Gastrocnemius medialis (tissue), 4 donors: ENCODE data around the gene MYO1E. TPM values are rescaled to one million over a fixed set of nuclear protein-coding genes. Genes with fewer than 3 reads are reported as not detected.

Experiments used
- ATAC-seq, 2 donors: fragments of 150-250 bp; one replicate each; pipeline ENCODE4 v1.9.1; 2016
- DNase-seq, 2 donors: peaks; one replicate each; pipeline ENCODE4 v3.0.0-alpha.2; 2019
- H3K27ac ChIP-seq, 4 donors: fragments of 200-600 bp; sonication (generic); 1 replicate in 1 of 4; 2 replicates in 3 of 4; pipeline ENCODE4 v1.5.1; 2016 to 2018; ENCODE audit warnings: mild to moderate bottlenecking in 2 of 4, moderate library complexity in 1 of 4
- H3K27me3 ChIP-seq, 3 donors: fragments of 200-600 bp; sonication (generic) in 2 of 3; 1 replicate in 1 of 3; 2 replicates in 2 of 3; pipeline versions ENCODE4 v1.5.1 to v1.6.0; 2016 to 2019; ENCODE audit warnings: mild to moderate bottlenecking in 1 of 3, moderate library complexity in 1 of 3
- H3K36me3 ChIP-seq, 2 donors: fragments of 200-600 bp; sonication (generic) in 1 of 2; one replicate each; pipeline ENCODE4 v1.5.1; 2017 to 2018
- H3K4me1 ChIP-seq, 2 donors: fragments of 200-600 bp; sonication (generic) in 1 of 2; one replicate each; pipeline ENCODE4 v1.5.1; 2016 to 2017; ENCODE audit warnings: mild to moderate bottlenecking in 2 of 2
- H3K4me3 ChIP-seq, 4 donors: fragments of 200-600 bp; sonication (generic) in 3 of 4; 1 replicate in 1 of 4; 2 replicates in 3 of 4; pipeline ENCODE4 v1.5.1; 2016 to 2019; ENCODE audit warnings: mild to moderate bottlenecking in 2 of 4
- H3K9me3 ChIP-seq, 3 donors: fragments of 200-600 bp; sonication (generic) in 2 of 3; 1 replicate in 1 of 3; 2 replicates in 2 of 3; pipeline ENCODE4 v1.5.1; 2016 to 2019
- CTCF ChIP-seq, 5 experiments: fragments of 450-650 bp in 3 of 5; fragments of 200-600 bp in 2 of 5; sonication (generic) in 2 of 5; IDR thresholded peaks in 4 of 5; conservative IDR thresholded peaks in 1 of 5; 1 replicate in 4 of 5; 2 replicates in 1 of 5; pipeline ENCODE4 v1.5.1; 2016 to 2019; ENCODE audit warnings: antibody characterized with exemption in 5 of 5, mild to moderate bottlenecking in 3 of 5, moderate library complexity in 3 of 5
- POLR2A ChIP-seq, 2 donors: fragments of 450-650 bp; IDR thresholded peaks; one replicate each; pipeline ENCODE4 v1.6.1; 2017; ENCODE audit warnings: antibody characterized with exemption in 2 of 2, mild to moderate bottlenecking in 2 of 2, moderate library complexity in 2 of 2
- in situ Hi-C, 4 donors: fragments of 200-750 bp; cut with MboI; loops; one replicate each; pipeline versions ENCODE4 v1.15.0 to v1.8.0; 2017; ENCODE audit warnings: low sequenced_read_pairs in 4 of 4
- intact Hi-C: fragments of 100-400 bp; cut with DNase I; formaldehyde crosslinking; loops from one replicate; pipeline ENCODE4 v1.15.1; 2023; ENCODE audit warnings: low total_unique reads
- total RNA-seq, 4 donors: library from RNA; depleted of rRNA; stranded (reverse); fragments of >200 nt; gene quantifications; one replicate each; pipeline versions ENCODE4 v1.1.0 to v1.2.3, GENCODE V29; 2016

The MYO1E gene
- total RNA-seq, 4 donors from 2014 or later, result 12.8 to 39.6 (median 30.7) TPM

GRCh38 chr15:59347915-59348314, 24.8 kb downstream of the MYO1E start:
- no peak for DNase-seq
- no peaks in the 10 kb centered on the region for H3K27me3 ChIP-seq
- H3K36me3 ChIP-seq, result no peaks in the 10 kb centered on the region
- peaks cover 17 to 36% of the 10 kb centered on the region in 2 donors for H3K4me1 ChIP-seq
- in situ Hi-C loops (no loop called here), intact Hi-C loops (no loop called here)
- no peak overlapping the region for H3K27ac ChIP-seq
- H3K4me3 ChIP-seq, result no peak overlapping the region
- ATAC-seq, result no peak
- no peak for TF ChIP-seq CTCF (IDR thresholded peaks at IDR 0.05 in 4 of 5, conservative IDR thresholded peaks at IDR 0.05 in 1 of 5)
- TF ChIP-seq POLR2A (IDR thresholded peaks at IDR 0.05), result no peak
- H3K9me3 ChIP-seq, result no peaks in the 10 kb centered on the region

GRCh38 chr15:59346951-59347350, 25.7 kb downstream of the MYO1E start:
- Histone ChIP-seq H3K9me3 (no peaks in the 10 kb centered on the region), H3K27me3 (no peaks in the 10 kb centered on the region), H3K36me3 (no peaks in the 10 kb centered on the region), H3K4me1 (peaks cover 7 to 26% of the 10 kb centered on the region in 2 donors), H3K4me3 (no peak overlapping the region), H3K27ac (no peak overlapping the region)
- intact Hi-C loops (no loop called here), in situ Hi-C loops (no loop called here)
- ATAC-seq, result no peak
- no peak for DNase-seq
- TF ChIP-seq POLR2A (IDR thresholded peaks at IDR 0.05) (no peak), CTCF (IDR thresholded peaks at IDR 0.05 in 4 of 5, conservative IDR thresholded peaks at IDR 0.05 in 1 of 5) (no peak)

- no peak for TF ChIP-seq CTCF (IDR thresholded peaks at IDR 0.05 in 4 of 5, conservative IDR thresholded peaks at IDR 0.05 in 1 of 5)
- TF ChIP-seq POLR2A (IDR thresholded peaks at IDR 0.05), result no peak
- intact Hi-C loops, result no loop called here
These were observed 27.3 kb downstream of the MYO1E start for GRCh38 chr15:59345326-59345725.

GRCh38 chr15:59344311-59344710, 28.4 kb downstream of the MYO1E start:
- ATAC-seq, result no peak
- intact Hi-C loops, result no loop called here
- no peak for TF ChIP-seq CTCF (IDR thresholded peaks at IDR 0.05 in 4 of 5, conservative IDR thresholded peaks at IDR 0.05 in 1 of 5)
- no peak for TF ChIP-seq POLR2A (IDR thresholded peaks at IDR 0.05)
- Histone ChIP-seq H3K4me1 (peaks cover 7 to 8% of the 10 kb centered on the region in 2 donors), H3K36me3 (no peaks in the 10 kb centered on the region), H3K9me3 (no peaks in the 10 kb centered on the region), H3K4me3 (no peak overlapping the region), H3K27me3 (no peaks in the 10 kb centered on the region), H3K27ac (no peak overlapping the region)
- no peak for DNase-seq
- in situ Hi-C loops, result no loop called here

More at GRCh38 chr15:59345326-59345725, 27.3 kb downstream of the MYO1E start:
- DNase-seq, result no peak
- Histone ChIP-seq H3K9me3 (no peaks in the 10 kb centered on the region), H3K4me3 (no peak overlapping the region), H3K36me3 (no peaks in the 10 kb centered on the region), H3K4me1 (peaks cover 7 to 17% of the 10 kb centered on the region in 2 donors), H3K27me3 (no peaks in the 10 kb centered on the region), H3K27ac (no peak overlapping the region)
- no peak for ATAC-seq
- in situ Hi-C loops, result no loop called here

GRCh38 chr15:59340325-59340724, 32.3 kb downstream of the MYO1E start:
- no peak overlapping the region for H3K4me3 ChIP-seq
- no peaks in the 10 kb centered on the region for H3K36me3 ChIP-seq
- DNase-seq, result no peak
- no peaks in the 10 kb centered on the region for H3K27me3 ChIP-seq
- TF ChIP-seq POLR2A (IDR thresholded peaks at IDR 0.05) (no peak), CTCF (IDR thresholded peaks at IDR 0.05 in 4 of 5, conservative IDR thresholded peaks at IDR 0.05 in 1 of 5) (no peak)
- intact Hi-C loops, result no loop called here
- no peaks in the 10 kb centered on the region for H3K9me3 ChIP-seq
- H3K27ac ChIP-seq, result no peak overlapping the region
- H3K4me1 ChIP-seq, result peaks cover 0 to 6% of the 10 kb centered on the region in 2 donors
- no peak for ATAC-seq
- in situ Hi-C loops, result no loop called here
